Measurements from ENCODE around the gene STK32B.

GRCh38 chr4:5184606-5185005 lies 133.3 kb downstream of the STK32B start:
- TF ChIP-seq CTCF (conservative IDR thresholded peaks at IDR 0.05; ENCODE audit: low read depth, low read length) (no peak), EZH2 (IDR thresholded peaks at IDR 0.05; ENCODE audit: low read length, unreplicated experiment) (no peak), EZH2phosphoT487 (IDR thresholded peaks at IDR 0.05; ENCODE audit: borderline replicate concordance, low read length) (no peak)
